NCI-H1417 (cell line): Measurements from ENCODE around the gene XNDC1N.

Experiments
- DNase-seq, 3 experiments: peaks; one replicate each; lab custom pipeline; 2025; lab: John Stamatoyannopoulos, UW

Gene XNDC1N, protein sequence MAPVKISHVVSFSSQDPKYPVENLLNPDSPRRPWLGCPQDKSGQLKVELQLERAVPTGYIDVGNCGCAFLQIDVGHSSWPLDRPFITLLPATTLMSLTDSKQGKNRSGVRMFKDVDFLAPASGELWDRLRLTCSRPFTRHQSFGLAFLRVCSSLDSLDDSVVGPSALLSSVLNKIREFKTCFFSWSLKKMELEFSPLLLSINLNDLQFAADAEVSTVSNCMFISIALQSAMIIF

DNA sequence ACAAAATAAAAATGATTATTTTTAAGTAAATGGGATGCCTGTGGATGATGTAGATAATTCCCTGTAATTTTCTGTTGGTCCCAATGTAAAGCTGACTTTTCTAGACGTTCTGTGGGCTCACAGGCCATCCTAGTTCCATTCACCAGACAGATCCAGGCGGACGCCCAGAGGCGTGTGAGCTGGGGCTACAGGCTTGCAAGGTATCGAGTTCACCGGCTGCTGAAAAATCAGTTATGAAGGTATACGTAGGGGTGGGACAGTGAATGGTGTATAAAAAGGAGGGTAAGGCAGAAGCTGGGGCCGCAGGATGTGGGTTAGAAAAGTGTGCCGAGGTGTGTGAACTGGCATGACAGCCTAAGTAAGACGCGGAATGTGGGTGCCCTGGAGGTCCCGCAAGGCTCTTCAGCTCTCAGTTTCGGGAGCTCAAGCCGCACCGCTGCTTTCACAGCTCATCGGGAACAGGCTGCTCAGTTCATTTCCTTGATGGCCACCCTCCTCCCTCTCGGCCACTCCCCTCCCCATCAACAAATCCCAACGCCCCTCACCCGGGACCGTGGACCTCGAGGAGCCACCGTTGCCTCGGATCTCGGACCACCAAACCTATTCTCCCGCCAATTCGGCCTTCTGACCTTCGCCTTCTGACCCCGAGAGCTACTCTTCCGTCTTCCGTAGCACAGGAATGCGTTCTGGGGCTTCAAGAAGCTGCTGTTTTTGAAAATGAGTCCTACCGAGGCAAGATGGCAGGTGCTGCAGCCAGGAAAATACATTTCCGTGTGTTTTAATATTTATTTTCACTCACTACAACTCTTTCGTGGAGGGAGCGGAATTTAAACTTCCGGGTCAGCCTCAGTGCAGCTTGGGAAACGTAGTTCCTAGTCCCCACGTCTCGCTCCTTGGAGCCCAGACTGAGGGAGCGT lies at the start of gene XNDC1N:
Gene XNDC1N, minus strand, starts transcription at position 775 of the 917 bp plus-strand sequence. CDS start 5,241 bp downstream, outside the sequence.
- DNase-seq, result peak; percentile 96 to 100 (median 99)

DNA sequence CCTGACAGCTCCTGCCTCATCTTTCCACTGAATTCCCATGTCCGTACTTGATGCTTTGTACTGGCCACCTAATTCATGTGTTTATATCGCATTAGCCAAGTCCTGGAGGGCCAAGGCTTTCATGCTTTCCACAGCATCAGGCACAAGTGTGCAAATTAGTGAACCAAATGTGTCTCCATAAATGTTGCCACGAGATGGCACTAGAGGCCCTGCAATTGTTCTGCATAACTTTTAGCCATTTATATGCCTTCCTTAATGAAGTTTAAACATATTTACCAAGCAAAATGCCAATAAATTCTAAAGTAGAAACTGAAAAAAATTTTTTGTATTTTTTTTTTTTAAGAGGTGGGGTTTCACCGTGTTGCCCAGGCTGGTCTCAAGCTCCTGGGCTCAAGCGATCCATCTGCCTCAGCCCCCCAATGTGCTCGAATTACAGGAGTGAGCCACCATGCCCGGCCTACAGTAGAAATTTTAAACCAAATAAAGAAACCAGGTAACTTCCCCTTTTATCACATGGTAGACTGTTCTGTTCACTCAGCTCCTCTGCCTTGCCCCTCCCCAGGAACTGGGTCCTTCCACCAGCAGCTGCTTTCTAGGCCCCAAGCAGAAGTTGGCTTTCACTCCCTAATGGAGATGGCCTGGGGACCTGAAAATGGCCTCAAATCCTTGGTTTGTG lies 49.5 kb upstream of the XNDC1N start:
- DNase-seq, result peak; percentile 15 to 52 (median 29)

DNA sequence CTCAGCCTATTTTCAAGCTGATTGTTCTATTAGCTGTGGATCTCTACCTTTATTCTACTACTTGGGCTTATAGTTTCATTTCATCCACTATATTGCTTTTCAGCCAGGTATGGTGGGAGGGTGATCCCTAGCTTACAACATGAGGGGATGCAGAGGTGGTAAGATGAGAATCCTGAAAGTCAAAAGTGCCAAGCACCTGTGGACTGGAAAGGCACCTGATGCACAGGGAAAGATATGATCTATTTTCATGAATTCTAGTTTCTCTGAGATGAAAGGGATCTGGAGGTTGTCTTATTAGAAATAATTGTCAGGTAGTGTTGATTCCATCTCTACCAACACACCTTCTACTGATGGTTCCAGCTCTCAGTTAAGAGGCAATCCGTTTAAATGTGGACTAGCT lies 48.7 kb upstream of the XNDC1N start:
- DNase-seq, result no peak

DNA sequence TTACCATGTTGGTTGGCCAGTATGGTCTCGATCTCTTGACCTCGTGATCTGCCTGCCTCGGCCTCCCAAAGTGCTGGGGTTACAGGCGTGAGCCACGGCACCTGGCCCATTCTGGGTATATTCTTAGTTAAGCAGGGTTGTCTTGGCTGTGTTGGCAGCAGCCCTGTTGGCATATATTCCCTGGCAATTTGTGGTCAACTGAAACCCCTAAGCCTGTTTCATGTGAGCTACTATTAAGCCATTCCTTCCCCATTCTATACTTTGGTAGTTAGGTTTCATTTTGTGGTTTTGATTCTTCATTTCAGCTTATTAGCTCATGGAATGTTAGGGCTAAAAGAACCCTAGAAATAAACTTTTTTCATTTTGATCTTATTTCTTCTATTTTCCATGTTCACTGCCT lies 48.2 kb upstream of the XNDC1N start:
- no peak for DNase-seq

DNA sequence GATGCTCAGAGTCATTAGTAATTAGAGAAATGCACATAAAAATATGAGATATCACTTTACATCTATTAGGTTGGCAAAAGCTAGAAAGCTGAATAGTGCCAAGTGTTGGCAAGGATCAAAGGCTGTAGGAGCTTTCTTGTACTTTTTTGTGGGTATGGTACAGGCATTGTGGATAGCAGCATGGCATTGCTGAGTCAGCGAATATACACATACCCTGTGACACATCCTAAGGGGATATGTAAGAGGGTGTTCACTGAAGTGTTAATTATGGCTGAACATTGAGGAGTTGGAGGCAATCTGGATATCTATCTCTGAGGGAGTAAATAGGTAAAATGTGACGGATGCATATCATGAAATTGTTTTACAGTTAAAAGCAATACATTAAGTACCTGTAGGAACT lies 43.3 kb upstream of the XNDC1N start:
- no peak for DNase-seq

DNA sequence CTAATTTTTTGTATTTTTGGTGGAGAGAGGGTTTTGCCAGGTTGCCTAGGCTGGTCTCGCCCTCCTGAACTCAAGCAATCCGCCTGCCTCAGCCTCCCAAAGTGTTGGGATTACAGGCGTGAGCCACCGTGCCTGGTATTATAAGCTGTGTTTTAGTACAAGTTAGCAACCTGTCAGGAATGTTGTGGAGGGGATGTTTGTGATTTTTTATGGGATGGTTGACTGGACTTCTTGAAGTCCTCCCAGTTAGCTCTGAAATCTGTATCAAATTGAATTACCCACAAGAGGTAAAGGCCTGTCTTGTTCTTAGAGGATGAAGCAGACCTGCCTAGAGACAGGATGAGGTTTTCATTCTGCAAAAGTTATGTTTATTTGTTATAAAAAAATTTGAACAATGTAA lies 36.2 kb upstream of the XNDC1N start:
- no peak for DNase-seq

DNA sequence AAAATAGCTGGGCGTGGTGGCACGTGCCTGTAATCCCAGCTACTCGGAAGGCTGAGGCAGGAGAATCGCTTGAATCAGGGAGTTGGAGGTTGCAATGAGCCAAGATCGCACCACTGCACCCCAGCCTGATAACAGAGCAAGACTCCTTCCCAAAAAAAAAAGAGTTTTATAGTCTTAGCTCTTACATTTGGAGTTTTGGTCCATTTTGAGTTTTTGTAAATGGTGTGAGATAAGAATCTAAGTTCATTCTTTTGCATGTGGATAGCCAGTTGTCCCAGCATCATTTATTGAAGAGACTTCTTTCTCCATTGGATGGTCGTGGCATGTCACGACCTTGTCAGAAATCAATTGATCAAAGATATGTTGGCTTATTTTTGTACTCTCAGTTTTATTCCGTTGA lies 35.1 kb upstream of the XNDC1N start:
- no peak for DNase-seq

DNA sequence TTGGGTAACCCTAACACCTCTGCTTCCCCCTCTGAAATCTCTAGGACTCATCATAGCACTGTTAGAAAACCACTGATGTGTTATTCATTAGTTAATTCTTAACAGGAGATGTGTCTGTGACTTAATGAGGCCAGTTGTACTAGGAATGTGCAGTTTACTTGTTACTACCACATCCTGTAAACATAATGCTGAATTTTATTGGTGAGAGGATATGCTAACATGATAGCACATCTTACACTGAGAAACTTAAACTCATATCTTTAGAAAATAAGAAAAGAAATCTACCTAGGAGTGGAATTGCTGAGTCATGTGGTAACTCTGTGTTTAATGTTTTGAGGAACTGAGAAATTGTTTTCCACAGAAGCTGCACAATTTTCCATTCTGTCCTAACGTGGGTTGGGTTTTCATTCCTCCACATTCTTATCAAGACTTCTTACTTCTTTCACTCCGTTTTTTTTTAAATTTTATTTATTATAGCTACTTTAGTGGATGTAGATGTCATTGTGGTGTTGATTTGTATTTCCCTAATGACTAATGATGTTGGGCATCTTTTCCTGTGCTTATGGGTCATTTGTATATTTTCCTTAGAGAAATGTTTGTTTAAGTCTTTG lies 34.1 kb upstream of the XNDC1N start:
- DNase-seq, result no peak

DNA sequence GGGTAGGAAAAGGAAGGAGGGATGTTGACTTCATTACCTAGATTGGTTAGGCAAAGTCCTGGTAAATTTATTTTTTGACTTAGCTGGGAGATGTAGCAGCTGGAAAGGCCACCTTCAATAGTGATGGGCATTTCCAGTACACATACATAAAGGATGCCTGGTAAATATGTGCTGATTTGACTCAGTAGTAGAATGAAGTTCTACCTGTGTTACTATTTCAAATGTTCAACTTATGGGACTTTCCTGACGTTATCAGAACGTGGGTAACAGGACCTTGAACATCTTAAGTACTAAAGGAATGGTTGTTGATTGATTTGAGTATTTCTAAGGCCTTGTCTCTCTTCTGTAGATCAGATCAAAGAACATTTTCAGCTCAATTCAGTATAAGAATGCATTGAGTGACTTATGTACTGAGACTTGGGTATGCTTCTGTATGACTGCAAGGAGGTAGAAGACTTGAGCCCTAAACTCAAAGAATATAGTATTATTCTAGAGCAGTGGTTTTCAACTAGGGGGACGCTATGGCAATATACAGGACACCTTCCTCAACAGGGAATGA lies 27.6 kb upstream of the XNDC1N start:
- DNase-seq, result no peak

DNA sequence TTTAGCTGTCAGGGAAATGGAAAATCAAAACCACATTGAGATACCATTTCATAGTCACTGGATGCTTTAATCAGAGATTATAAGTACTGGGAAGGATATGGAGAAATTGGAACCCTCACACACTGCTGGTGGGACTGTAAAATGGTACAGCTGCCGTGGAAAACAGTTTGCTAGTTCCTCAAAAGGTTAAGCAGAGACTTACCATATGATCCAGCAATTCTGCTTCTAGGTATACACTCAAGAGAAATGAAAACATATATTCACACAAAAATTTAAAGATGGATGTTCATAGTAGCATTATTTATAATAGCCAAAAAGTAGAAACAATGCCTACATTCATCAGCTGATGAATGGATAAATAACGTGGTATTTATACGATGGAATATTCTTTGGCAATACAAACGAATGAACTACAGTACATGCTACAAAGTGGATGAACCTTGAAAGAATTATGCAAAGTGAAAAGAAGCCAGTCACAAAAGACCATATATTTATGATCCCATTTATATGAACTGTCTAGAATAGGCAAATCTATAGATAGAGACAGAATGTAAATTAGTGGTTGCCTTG lies 23.4 kb upstream of the XNDC1N start:
- DNase-seq, result no peak

DNA sequence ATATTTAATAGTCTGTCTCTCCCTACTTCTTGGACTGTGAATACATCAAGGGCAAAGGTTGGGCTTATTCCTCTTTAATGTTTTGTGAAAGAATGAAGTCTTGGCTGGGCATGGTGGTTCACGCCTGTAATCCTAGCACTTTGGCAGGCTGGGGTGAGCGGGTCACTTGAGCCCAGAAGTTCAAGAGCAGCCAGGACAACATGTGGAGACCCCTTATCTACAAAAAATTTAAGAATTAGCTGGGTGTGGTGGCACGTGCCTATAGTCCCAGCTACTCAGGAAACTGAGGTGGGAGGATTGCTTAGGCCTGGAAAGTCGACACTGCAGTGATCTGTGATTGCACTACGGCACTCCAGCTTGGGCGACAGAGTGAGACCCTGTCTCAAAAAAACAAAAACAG lies 20.6 kb upstream of the XNDC1N start:
- DNase-seq, result no peak

DNA sequence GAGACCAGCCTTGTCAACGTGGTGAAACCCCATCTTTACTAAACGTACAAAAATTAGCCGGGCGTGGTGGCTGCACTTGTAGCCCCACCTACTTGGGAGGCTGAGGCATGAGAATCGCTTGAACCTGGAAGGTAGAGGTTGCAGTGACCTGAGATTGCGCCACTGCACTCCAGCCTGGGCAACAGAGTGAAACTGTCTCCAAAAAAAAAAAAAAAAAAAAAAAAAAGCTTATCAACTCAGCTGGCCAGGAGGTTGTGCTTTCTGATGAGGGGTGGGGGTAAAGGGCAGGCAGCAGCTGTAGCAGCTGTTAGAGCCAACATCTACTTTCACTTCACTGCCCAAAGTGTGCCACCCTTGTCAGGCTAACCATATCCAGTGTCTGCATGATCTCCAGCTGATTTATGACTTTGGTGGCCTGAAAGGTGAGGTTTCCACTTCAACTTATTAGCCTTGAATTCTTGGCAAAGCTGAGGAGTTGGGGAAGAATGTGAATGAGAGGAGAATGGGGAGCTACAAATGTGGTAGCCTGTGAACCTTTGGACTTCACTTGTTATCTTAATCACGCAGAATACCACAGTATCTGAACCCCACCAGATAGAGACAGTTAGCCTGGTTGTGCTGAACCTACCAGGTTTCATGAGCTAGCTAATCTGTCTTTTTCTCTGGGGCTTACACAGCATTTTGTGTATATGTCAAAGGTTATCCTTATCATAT lies 20.1 kb upstream of the XNDC1N start:
- DNase-seq, result no peak

DNA sequence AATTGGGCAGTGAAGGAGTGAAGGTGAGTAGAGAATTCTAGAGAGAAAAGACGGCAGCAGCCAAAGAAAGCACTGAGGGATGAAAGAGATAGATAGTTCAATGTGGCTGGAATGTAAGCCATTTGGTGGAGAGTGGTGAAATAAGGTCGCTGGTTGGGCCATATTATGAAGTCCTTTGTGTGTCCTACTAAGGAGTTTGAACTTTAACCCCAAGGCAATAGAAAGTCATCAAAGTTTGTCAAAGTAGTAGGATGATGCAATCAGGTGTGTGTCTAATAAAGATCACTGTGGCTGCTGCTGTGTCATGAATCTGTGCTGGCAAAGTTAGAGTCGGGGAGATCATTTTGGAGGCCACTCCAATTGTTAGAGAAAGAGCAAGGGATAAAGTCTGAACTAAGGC lies 19.1 kb upstream of the XNDC1N start:
- no peak for DNase-seq

DNA sequence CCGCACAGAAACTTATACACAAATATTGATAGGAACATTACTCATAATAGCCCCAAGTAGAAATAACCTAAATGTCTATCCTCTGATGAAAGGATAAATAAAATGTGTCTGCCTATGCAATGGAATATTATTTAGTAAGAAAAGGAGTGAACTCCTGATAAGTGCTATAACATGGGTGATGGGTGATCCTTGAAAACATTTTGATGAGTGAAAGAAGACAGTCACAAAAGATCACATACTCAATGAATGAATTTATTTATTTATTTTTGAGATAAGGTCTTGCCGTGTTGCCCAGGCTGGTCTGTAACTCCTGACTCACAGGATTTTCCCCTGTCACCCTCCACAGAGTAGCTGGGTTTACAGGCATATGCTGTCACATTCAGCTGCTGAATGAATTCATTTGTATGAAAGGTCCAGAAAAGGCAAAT lies 17.8 kb upstream of the XNDC1N start:
- DNase-seq, result no peak

DNA sequence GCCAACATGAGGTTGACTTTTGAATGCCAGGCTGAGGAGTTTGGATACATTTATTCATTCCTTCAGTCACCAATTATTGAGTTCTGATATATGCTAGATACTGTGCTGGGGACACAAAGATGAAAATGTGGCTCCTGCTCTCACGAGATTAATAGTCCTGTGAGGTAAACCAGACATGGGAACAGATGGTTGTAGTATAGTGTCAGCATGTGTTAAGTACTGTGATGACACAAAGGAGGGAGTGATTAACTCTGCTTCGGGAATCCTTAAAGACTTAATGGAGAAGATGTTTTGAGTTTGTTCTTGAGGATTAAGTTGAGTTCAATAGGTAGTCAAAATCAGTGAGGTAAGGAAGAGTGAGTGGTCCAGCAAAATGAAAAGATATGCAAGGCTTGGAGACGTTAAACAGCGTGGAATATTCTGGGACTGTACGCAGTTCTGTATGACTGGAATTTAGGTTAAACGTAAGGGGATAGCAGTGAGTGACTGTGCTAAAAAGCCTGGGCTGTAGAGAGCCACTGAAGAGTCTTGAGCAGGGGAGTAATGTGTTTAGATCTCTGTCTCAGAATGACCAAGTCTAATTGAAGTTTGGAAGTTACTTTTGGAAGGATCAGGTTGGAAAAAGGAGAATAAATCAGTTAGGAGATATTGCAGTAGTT lies 12.3 kb upstream of the XNDC1N start:
- DNase-seq, result no peak

DNA sequence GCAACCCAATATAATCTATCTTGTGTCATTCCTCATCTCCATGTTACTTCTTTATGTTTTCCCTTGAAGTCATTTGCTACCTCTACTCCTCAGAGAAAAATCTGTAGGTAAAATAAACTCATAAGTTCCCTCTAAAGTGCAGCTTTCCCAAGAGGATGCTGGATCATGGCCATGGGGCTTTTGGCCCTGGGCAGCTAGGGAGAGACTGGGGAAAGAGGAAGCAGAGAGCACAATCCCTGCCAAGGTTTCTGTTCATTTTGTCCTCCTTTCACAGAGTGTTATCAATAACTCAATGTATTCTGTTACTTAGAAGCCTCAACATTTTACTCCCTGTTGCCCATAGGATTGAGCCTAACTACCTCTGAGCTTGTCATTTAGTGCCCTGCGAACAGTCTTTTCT lies 9.4 kb upstream of the XNDC1N start:
- DNase-seq, result no peak

DNA sequence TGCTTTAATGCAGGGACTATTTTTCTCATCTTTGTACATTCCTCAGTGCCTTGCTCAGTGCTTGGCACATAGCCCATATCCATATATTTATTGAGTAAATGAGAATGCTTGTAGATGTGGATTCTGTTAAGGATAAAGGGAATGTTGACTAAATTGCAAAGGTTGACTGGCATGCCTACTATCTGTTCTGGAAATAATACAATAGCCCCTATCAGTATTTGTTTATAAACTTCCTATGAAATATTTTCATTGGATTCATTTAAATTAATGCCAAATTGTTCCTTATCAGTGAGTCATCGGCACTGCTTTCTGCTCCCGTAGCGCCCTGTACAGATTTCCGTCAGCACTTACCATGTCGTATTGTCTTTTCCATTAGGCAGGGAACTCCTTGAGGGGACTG lies 8.4 kb upstream of the XNDC1N start:
- no peak for DNase-seq

DNA sequence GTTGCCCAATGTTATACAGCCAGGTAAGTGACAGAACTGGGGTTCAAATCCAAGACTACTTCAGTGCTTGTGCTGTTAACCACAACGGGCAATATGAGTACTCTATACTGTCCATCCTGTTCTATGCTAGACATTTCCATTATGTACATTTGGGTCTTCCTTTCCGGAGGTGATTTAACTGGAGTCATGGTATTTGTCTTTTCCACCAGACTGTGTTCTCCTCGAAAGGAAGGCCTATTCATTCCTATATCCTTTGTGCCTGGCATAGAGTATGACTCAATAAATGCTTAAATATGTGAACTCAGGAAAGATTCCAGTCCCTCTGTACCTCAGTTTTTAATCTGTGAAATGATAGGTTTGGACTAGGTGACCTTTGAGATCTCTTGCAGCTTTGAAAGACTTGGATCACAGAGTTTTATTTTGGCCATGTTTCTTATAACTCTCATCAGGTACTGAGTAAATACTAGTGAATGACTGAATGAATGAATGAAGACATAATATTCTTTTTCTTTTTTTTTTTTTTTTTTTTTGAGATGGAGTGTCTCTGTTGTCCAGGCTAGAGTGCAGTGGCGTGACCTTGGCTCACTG lies 7.0 kb upstream of the XNDC1N start:
- no peak for DNase-seq

DNA sequence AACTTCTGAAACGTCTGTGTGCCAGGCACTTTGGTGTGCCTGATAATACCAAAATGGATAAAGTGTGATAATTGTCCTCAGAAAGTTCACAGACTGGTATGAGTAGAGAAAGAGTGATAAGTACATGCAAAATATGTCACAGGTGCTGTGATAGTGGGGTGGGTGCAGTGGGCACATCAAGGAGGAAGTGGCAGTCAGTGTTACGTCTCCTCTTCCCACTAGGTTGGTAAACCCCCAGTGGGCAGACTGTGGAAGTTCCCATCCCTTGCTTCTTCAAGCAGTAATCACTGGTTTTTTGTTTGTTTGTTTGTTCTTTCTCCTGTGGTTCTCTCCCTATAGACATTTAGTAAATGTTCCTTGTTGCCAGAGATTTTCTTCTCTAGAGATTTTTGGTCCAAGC lies 5.8 kb upstream of the XNDC1N start:
- no peak for DNase-seq
